Suppressor macrophage treated with lipopolysaccharide for 1 hour (primary cell): ENCODE measurements around the gene ASTN2.
"Not testable (repeated sequence)": the region's sequence is repeated elsewhere in the genome, so short reads cannot be mapped to it uniquely, and the experiment has no call there.

Experiments
- DNase-seq, 3 donors: peaks; one replicate each; pipeline ENCODE4 v3.0.0-alpha.2; 2020 to 2022

Gene ASTN2

DNA sequence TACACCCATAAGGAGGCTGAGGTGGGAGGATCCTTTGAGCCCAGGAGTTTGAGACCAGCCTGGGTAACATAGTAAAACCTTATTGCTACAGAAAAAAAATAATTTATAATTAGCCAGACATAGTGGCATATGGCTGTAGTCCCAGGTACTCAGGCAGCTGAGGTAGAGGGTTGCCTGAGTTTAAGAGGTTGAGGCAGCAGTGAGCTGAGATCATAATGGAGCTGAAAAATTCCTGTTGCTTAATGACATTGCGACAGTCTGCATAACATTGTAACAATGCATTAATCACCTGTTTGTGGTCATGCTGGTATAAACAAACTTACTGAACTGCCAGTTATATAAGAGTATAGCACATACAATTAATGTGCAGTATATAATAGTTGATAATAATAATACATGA, 513.6 kb downstream of the ASTN2 start:
- no peak for DNase-seq

- no peak for DNase-seq
These were observed 514.3 kb downstream of the ASTN2 start for GRCh38 chr9:116900543-116900942.

- no peak for DNase-seq
These were observed 514.9 kb downstream of the ASTN2 start for GRCh38 chr9:116900007-116900367.

DNA sequence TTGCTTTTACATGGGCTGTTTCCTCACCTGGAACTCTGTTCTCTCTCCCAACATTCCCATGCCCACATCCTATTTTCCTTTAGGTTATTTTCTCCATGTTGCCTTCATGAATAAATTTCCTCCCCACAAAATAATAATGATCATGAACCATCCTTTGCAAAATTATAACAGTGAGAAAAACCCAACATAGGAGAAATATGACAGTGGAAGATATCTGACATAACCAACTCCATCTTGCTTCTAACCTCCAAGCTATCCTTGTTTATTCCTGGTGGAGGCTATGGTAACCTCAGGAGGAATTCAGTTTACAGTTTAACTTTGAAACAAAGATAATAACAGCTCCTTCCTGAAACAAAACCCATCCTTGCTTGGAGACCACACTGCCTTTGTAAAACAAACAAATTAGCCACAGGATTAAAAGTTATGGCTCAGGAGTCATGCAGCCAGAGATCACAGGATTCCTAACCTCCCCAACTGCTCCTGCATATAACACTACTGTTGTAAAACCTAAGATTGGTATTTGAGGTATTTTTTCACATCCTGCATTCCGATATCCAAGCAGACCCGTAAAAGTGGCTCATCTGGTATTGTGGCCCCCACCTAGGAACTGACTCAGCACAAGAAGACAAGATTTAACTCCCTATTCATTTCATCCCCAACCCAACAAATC, 515.4 kb downstream of the ASTN2 start:
- DNase-seq, result no peak

GRCh38 chr9:116898131-116898530, 516.7 kb downstream of the ASTN2 start:
- not testable (repeated sequence) for DNase-seq

DNA sequence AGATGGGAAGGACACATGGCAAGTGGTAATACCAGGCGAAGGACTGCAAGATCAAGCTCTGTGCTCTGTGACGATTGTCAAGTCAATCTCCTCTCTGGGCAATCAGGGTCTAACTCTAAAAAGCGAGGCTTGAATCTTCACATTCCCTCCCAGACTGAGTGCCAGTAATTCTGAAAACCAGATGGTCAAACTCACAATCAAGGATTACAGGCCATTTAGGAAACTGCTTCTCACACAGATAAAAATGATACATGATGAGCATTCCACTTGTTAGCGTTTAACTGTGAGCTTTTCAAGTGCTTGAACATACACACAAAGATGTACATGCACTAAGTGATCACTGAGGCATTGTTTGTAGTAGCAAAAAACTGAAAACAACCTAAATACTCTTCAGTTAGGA, 517.7 kb downstream of the ASTN2 start:
- DNase-seq, result no peak

- no peak for DNase-seq
These were observed 518.9 kb downstream of the ASTN2 start for GRCh38 chr9:116895961-116896360.

- no peak for DNase-seq
These were observed 523.4 kb downstream of the ASTN2 start for GRCh38 chr9:116891424-116891823.

- DNase-seq, result not testable (repeated sequence)
These were observed 526.4 kb downstream of the ASTN2 start for GRCh38 chr9:116888476-116888875.

- no peak for DNase-seq
These were observed 526.8 kb downstream of the ASTN2 start for GRCh38 chr9:116888066-116888465.

- no peak for DNase-seq
These were observed 531.2 kb downstream of the ASTN2 start for GRCh38 chr9:116883676-116884075.

DNA sequence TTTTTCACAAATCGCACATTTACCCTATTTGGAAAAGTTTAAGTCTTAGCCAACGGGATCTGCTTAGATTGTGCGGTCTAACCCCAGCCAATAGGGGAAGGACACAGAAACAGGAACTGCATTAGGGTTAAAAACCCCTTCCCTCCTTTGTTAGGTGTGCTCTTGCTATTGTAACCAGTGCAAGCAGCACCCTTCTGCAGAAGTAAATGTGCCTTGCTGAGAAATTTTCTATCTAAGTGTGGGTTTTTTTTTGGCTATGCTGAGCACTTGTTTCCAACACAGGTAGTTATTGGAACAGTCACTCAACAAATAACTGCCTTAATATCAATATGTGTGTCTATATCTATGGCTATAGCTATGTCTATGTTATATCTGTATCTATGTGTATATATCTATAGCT, 537.8 kb downstream of the ASTN2 start:
- peak in 1 of 3 donors; percentile 14 for DNase-seq

DNA sequence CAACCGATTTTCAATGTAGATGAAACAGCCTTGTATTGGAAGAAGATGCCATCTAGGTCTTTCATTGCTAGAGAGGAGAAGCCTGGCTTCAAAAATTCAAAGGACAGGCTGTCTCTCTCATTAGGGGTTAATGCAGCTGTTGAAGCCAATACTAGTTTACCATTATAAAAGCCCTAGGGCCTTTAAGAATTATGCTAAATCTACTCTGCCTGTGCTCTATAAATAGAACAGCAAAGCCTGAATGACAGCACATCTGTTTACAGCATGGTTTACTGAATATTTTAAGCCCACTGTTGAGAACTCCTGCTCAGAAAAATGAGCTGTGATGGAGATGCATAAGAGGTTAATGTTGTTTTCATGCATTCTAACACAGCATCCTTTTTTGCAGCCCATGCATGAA, 539.3 kb downstream of the ASTN2 start:
- no peak for DNase-seq

GRCh38 chr9:116873937-116874914, 540.6 kb downstream of the ASTN2 start:
- no peak for DNase-seq

- no peak for DNase-seq
These were observed 541.4 kb downstream of the ASTN2 start for GRCh38 chr9:116873491-116873890.

DNA sequence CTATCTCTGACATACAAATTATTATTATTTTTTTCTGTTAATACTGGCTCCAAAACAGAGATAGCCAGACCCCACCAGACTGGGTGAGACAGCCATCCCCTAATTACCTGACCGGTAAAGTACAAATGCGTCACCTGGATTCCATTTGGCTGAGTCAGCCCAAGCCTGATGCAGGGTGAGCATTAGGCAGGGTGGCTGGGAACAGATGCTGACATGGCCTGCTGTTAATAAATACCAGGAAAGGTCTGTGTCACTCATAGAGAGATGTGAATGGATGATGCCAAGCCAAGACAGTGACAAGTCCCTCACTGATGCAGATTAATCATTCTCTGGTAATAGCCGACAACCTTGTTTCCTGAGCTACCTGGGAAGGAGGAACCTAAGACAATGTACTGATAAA, 544.3 kb downstream of the ASTN2 start:
- no peak for DNase-seq

GRCh38 chr9:116868201-116868600, 546.7 kb downstream of the ASTN2 start:
- no peak for DNase-seq

DNA sequence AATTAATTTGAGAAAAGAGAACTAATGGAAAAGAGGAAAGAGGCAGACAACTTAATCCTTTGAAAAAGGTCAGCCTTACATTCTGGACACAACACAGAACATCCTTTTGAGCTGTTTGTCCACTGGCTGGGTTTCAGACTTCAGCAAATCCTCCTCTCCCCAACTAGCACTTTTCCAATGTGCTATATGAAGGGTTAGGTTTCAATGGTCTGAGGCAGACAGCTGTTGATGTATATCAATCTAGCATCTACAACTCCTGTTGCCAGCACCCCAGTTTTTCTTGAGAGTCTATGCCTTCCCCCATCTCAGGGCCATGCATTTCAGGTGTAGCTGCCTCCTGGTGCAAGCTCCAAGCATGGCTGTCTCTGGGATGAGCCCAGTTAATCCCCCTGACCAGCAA, 553.5 kb downstream of the ASTN2 start:
- DNase-seq, result no peak

GRCh38 chr9:116860509-116861120, 554.2 kb downstream of the ASTN2 start:
- peak; percentile 36 to 64 (median 52) for DNase-seq

- no peak for DNase-seq
These were observed 555.1 kb downstream of the ASTN2 start for GRCh38 chr9:116859763-116860162.

DNA sequence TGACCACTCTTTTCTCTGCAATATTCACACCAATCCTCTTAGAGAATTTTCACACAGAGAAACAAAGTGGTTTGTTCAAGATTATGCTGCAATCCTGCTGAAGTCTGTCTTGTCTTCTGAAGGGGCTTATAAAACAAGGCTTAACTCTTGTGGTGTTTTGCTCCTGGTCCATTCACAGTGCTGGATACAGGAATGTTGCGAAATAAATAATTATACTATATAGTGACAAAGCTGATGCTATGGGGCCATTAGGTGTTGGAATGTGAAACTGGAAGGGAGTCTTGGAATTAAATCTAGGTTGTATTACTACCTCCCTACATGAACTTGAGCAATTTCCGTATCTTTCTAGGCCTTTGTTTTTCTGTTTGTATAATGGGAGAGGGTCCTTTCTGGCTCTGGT, 557.5 kb downstream of the ASTN2 start:
- DNase-seq, result no peak

DNA sequence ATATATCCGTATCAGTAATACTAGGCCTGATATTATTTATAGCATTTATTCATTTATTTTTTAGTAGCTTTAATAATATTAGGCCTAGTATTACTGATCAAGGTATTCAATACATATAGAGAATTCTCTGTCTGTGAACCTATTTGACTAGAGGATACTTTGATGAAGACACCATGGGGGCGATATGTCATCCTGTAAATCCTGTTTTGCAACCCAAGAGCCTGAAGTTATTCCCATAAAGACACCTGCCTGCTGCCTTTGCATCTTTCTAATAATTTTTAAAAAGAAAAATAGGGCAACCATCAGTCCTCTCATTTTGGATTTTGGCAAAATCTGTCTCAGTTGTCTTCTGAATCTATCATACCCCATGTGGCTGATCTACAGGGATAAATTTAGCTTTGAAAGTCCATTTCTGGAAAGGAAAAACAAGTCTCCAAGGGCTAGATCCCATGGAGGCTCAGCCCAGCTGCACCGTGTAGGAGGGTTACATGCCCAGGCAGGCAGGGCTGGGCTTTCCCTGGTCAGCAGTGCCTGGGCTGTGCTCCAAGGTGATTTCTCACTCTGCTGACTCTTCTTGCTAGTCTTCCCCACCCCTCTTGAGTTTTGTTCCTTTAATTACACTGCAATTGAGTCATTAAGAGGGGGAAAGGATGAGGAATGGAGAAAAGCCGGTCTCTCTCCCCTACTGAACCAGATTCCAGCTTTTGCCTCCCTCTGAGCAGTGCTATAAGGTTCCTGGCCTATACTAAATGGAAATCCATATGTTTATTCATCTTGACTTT, 558.8 kb downstream of the ASTN2 start:
- peak in 1 of 3 donors; percentile 1 for DNase-seq

DNA sequence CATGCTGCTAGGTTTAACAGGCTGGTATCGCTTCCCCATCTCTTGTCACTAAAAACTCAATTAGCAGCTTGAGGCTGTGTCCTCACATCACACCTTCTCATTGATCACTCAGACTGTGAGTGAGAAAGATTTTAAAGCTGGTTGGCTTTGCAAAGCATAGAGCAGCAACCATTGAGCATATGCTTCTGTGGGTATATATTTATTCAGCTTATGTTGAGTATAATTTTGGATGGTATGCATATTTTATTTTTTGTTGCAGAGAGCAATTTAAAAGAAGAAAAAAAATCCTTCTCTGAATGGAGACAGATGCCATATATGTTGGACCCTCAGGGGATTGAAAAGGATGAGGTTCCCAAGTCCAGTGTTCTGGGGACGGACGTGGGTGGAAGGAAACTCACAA, 565.1 kb downstream of the ASTN2 start:
- no peak for DNase-seq
